HG03060 (cell line): ENCODE data around the gene TRIM38.
"Not testable (repeated sequence)": the region's sequence is repeated elsewhere in the genome, so short reads cannot be mapped to it uniquely, and the experiment has no call there.

Experiments used
- ATAC-seq: cut with Tn5 transposase; IDR thresholded peaks from one replicate; pipeline ENCODE4 v1.9.1; 2021; ENCODE audit warnings: low read depth, moderate number of reproducible peaks; ENCODE audit not compliant: unreplicated experiment

Gene TRIM38

GRCh38 chr6:25966711-25967110 is 4.1 kb downstream of the TRIM38 start:
- ATAC-seq = no peak

GRCh38 chr6:25968769-25969168 is 6.2 kb downstream of the TRIM38 start:
- no peak for ATAC-seq

- ATAC-seq = no peak
Observed at GRCh38 chr6:25971187-25971821, 8.7 kb downstream of the TRIM38 start.

- ATAC-seq = no peak
Observed at GRCh38 chr6:25972128-25972527, 9.5 kb downstream of the TRIM38 start.

GRCh38 chr6:25972902-25973301 is 10.3 kb downstream of the TRIM38 start:
- ATAC-seq = no peak

- no peak for ATAC-seq
Observed at GRCh38 chr6:25973923-25974555, 11.4 kb downstream of the TRIM38 start.

GRCh38 chr6:25975923-25976560 is 13.4 kb downstream of the TRIM38 start:
- ATAC-seq = no peak

- no peak for ATAC-seq
Observed at GRCh38 chr6:25980935-25981334, 18.3 kb downstream of the TRIM38 start.

- no peak for ATAC-seq
Observed at GRCh38 chr6:25981568-25982263, 19.1 kb downstream of the TRIM38 start.

- no peak for ATAC-seq
Observed at GRCh38 chr6:25984265-25984664, 21.7 kb downstream of the TRIM38 start.

- no peak for ATAC-seq
Observed at GRCh38 chr6:25987845-25988244, 25.2 kb downstream of the TRIM38 start.

- no peak for ATAC-seq
Observed at GRCh38 chr6:25990172-25990873, 27.7 kb downstream of the TRIM38 start.

GRCh38 chr6:25991785-25992412 is 29.3 kb downstream of the TRIM38 start:
- ATAC-seq = peak; percentile 19

- peak; percentile 70 for ATAC-seq
Observed at GRCh38 chr6:25992413-25993340, 30.1 kb downstream of the TRIM38 start.

GRCh38 chr6:25993341-25993684 is 30.7 kb downstream of the TRIM38 start:
- ATAC-seq = not testable (repeated sequence)

- no peak for ATAC-seq
Observed at GRCh38 chr6:25995507-25995906, 32.9 kb downstream of the TRIM38 start.

- no peak for ATAC-seq
Observed at GRCh38 chr6:25997921-25998320, 35.3 kb downstream of the TRIM38 start.

- ATAC-seq = no peak
Observed at GRCh38 chr6:25998379-25998778, 35.8 kb downstream of the TRIM38 start.

GRCh38 chr6:25999225-25999624 is 36.6 kb downstream of the TRIM38 start:
- not testable (repeated sequence) for ATAC-seq
